Measurements from ENCODE around the gene SAFB2.

DNA sequence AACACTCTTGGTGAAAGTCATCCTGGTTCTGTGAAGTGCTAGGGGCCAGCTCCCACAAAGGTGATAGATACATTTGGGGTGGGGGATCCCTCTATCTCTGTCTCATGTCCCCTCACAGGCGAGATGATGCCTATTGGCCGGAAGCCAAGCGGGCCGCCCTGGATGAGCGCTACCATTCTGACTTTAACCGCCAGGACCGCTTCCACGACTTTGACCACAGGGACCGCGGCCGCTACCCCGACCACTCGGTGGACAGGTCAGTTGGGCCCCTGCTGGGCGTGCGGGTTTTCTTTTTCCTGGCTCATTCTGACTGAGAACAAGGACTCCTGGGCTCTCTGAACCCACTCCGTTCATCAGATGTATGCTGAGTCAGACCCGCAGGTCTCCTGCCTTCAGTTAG, 41.3 kb upstream of the SAFB2 start:
- TF ChIP-seq, protein P1, sequence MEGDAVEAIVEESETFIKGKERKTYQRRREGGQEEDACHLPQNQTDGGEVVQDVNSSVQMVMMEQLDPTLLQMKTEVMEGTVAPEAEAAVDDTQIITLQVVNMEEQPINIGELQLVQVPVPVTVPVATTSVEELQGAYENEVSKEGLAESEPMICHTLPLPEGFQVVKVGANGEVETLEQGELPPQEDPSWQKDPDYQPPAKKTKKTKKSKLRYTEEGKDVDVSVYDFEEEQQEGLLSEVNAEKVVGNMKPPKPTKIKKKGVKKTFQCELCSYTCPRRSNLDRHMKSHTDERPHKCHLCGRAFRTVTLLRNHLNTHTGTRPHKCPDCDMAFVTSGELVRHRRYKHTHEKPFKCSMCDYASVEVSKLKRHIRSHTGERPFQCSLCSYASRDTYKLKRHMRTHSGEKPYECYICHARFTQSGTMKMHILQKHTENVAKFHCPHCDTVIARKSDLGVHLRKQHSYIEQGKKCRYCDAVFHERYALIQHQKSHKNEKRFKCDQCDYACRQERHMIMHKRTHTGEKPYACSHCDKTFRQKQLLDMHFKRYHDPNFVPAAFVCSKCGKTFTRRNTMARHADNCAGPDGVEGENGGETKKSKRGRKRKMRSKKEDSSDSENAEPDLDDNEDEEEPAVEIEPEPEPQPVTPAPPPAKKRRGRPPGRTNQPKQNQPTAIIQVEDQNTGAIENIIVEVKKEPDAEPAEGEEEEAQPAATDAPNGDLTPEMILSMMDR (IDR thresholded peaks at IDR 0.05), result no peak
- no peak for TF ChIP-seq POLR2AphosphoS5 (IDR thresholded peaks at IDR 0.05)
- no peak for TF ChIP-seq POLR2A (IDR thresholded peaks at IDR 0.05)
- no peak for TF ChIP-seq EP300 (IDR thresholded peaks at IDR 0.05)

All from gastroesophageal sphincter (tissue), 3 donors.